HG03135 (cell line): Measurements from ENCODE around the gene MAN2B2.

ENCODE experiments used
- ATAC-seq: cut with Tn5 transposase; IDR thresholded peaks from one replicate; pipeline ENCODE4 v1.9.1; 2021; ENCODE audit warnings: mild to moderate bottlenecking, moderate library complexity; ENCODE audit not compliant: unreplicated experiment

Gene MAN2B2

GRCh38 chr4:6546091-6546490 is 28.9 kb upstream of the MAN2B2 start:
- ATAC-seq = no peak

- no peak for ATAC-seq
Measured at GRCh38 chr4:6546681-6547447, 28.1 kb upstream of the MAN2B2 start.

- ATAC-seq = no peak
Measured at GRCh38 chr4:6548201-6548881, 26.6 kb upstream of the MAN2B2 start.

GRCh38 chr4:6548882-6549230 is 26.1 kb upstream of the MAN2B2 start:
- no peak for ATAC-seq

GRCh38 chr4:6549445-6549844 is 25.5 kb upstream of the MAN2B2 start:
- ATAC-seq = no peak

- ATAC-seq = no peak
Measured at GRCh38 chr4:6549890-6550620, 24.9 kb upstream of the MAN2B2 start.

- ATAC-seq = no peak
Measured at GRCh38 chr4:6550821-6551220, 24.2 kb upstream of the MAN2B2 start.

GRCh38 chr4:6551660-6552059 is 23.3 kb upstream of the MAN2B2 start:
- ATAC-seq = no peak

GRCh38 chr4:6555519-6555918 is 19.5 kb upstream of the MAN2B2 start:
- ATAC-seq = no peak

- no peak for ATAC-seq
Measured at GRCh38 chr4:6556263-6556662, 18.7 kb upstream of the MAN2B2 start.

- no peak for ATAC-seq
Measured at GRCh38 chr4:6557185-6557584, 17.8 kb upstream of the MAN2B2 start.

- ATAC-seq = no peak
Measured at GRCh38 chr4:6557856-6558255, 17.1 kb upstream of the MAN2B2 start.

GRCh38 chr4:6560416-6561172 is 14.4 kb upstream of the MAN2B2 start:
- no peak for ATAC-seq

GRCh38 chr4:6561173-6561516 is 13.8 kb upstream of the MAN2B2 start:
- ATAC-seq = no peak

- ATAC-seq = no peak
Measured at GRCh38 chr4:6561706-6562371, 13.2 kb upstream of the MAN2B2 start.

GRCh38 chr4:6562931-6563901 is 11.8 kb upstream of the MAN2B2 start:
- ATAC-seq = no peak

- no peak for ATAC-seq
Measured at GRCh38 chr4:6563935-6564645, 10.9 kb upstream of the MAN2B2 start.

GRCh38 chr4:6565691-6566390 is 9.1 kb upstream of the MAN2B2 start:
- no peak for ATAC-seq
